ENCODE data around the gene SPDYE4.

Gene SPDYE4

DNA sequence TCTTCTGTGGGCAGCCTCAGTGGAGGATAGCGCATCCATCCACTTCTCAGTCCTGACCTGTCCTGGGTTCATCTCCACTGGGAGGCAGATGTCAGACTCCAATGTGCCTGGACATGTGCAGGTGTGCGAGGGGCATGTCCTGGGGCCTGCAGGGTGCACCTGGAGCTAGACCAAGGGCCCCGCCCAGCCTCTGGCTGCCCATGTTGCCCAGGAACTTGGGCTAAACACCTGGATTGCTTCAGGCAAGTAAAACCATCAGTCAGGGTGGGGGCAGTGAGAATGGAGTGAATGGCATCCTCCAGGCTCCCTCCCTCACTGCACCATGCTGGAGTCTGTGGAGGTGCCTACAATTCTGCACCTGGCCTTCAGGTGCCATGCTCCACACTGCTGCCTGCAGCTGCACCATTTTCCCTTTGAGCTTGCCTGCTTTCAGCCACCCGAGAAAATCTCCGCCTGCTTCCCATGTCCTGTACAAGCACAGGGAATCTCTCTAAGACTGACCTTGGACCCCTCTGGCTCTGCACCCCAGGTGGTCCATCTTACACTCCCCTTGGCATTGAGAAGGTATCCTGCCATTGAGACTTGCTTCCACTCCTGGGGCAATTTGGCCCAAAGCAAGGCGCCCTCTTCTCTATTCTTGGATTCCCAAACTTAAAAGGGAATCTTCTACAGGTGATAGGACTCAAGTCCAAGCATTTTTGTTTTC, 42.9 kb upstream of the SPDYE4 start:
- Histone ChIP-seq H3K4me3 (ENCODE audit: low read length) (no peak overlapping the region), H3K79me2 (ENCODE audit: control insufficient read depth, insufficient read depth, low read length) (no peaks in the 10 kb centered on the region), H3K36me3 (ENCODE audit: control insufficient read depth, insufficient read depth, low read length) (no peaks in the 10 kb centered on the region), H3K23ac (ENCODE audit: low read length) (no peak overlapping the region), H2BK15ac (replicated peaks; ENCODE audit: low read depth) (no peak overlapping the region), H3K4me2 (ENCODE audit: low read length) (no peak overlapping the region), H3K4ac (ENCODE audit: low read depth, low read length) (no peak overlapping the region), H2BK5ac (ENCODE audit: low read length) (no peak overlapping the region), H3K27me3 (ENCODE audit: insufficient read depth, low read length, poor library complexity) (no peaks in the 10 kb centered on the region), H4K8ac (ENCODE audit: low read depth, low read length) (no peak overlapping the region), H3K27ac (ENCODE audit: low read depth, low read length) (no peak overlapping the region), H3K9ac (ENCODE audit: low read length) (no peak overlapping the region), H2AK5ac (ENCODE audit: low read length) (no peak overlapping the region), H3K79me1 (ENCODE audit: low read length) (no peaks in the 10 kb centered on the region), H3K18ac (ENCODE audit: low read length) (no peak overlapping the region), H3K56ac (ENCODE audit: low read length) (no peak overlapping the region), H3K4me1 (ENCODE audit: control insufficient read depth, low read depth, low read length) (no peaks in the 10 kb centered on the region), H4K5ac (ENCODE audit: low read length) (no peak overlapping the region), H2BK120ac (ENCODE audit: low read depth, low read length) (no peak overlapping the region)
- DNase-seq, result no peak
- no CpG with 5 or more reads among the region's 6 CpGs for WGBS (ENCODE audit: extremely low coverage, insufficient coverage, low lambda C conversion rate)

- H2AK5ac ChIP-seq (ENCODE audit: low read length), result no peak overlapping the region
- H4K5ac ChIP-seq (ENCODE audit: low read length), result no peak overlapping the region
- H3K79me1 ChIP-seq (ENCODE audit: low read length), result no peaks in the 10 kb centered on the region
- H3K79me2 ChIP-seq (ENCODE audit: control insufficient read depth, insufficient read depth, low read length), result no peaks in the 10 kb centered on the region
- H2BK5ac ChIP-seq (ENCODE audit: low read length), result no peak overlapping the region
- no peak overlapping the region for H3K4ac ChIP-seq (ENCODE audit: low read depth, low read length)
- no peak overlapping the region for H3K23ac ChIP-seq (ENCODE audit: low read length)
- H3K4me3 ChIP-seq (ENCODE audit: low read length), result no peak overlapping the region
- H3K27ac ChIP-seq (ENCODE audit: low read depth, low read length), result no peak overlapping the region
- no peak overlapping the region for H2BK120ac ChIP-seq (ENCODE audit: low read depth, low read length)
- H2BK15ac ChIP-seq (replicated peaks; ENCODE audit: low read depth), result no peak overlapping the region
- no peaks in the 10 kb centered on the region for H3K27me3 ChIP-seq (ENCODE audit: insufficient read depth, low read length, poor library complexity)
- H3K4me1 ChIP-seq (ENCODE audit: control insufficient read depth, low read depth, low read length), result no peaks in the 10 kb centered on the region
- H4K8ac ChIP-seq (ENCODE audit: low read depth, low read length), result no peak overlapping the region
- H3K9ac ChIP-seq (ENCODE audit: low read length), result no peak overlapping the region
- no peak overlapping the region for H3K56ac ChIP-seq (ENCODE audit: low read length)
- WGBS (ENCODE audit: extremely low coverage, insufficient coverage, low lambda C conversion rate), result no CpG with 5 or more reads among the region's 2 CpGs
- DNase-seq, result no peak
- H3K36me3 ChIP-seq (ENCODE audit: control insufficient read depth, insufficient read depth, low read length), result no peaks in the 10 kb centered on the region
- no peak overlapping the region for H3K18ac ChIP-seq (ENCODE audit: low read length)
- no peak overlapping the region for H3K4me2 ChIP-seq (ENCODE audit: low read length)
These were observed 42.3 kb upstream of the SPDYE4 start for GRCh38 chr17:8800656-8801055.

GRCh38 chr17:8799570-8800212, 41.3 kb upstream of the SPDYE4 start:
- Histone ChIP-seq H2BK120ac (ENCODE audit: low read depth, low read length) (no peak overlapping the region), H3K4me3 (ENCODE audit: low read length) (no peak overlapping the region)

GRCh38 chr17:8798846-8799569, 40.7 kb upstream of the SPDYE4 start, which contains the start of gene MFSD6L:
Gene MFSD6L (minus strand): TSS chr17:8799365. CDS start chr17:8799120, 245 bp downstream.
- Histone ChIP-seq H4K8ac (ENCODE audit: low read depth, low read length) (no peak within 1 kb of the TSS), H3K79me2 (ENCODE audit: control insufficient read depth, insufficient read depth, low read length) (no peaks in the 10 kb centered on the region), H2BK120ac (ENCODE audit: low read depth, low read length) (no peak within 1 kb of the TSS), H3K27ac (ENCODE audit: low read depth, low read length) (no peak within 1 kb of the TSS), H3K56ac (ENCODE audit: low read length) (no peak within 1 kb of the TSS), H2BK5ac (ENCODE audit: low read length) (no peak within 1 kb of the TSS), H3K23ac (ENCODE audit: low read length) (no peak within 1 kb of the TSS), H3K79me1 (ENCODE audit: low read length) (no peaks in the 10 kb centered on the region), H3K4me1 (ENCODE audit: control insufficient read depth, low read depth, low read length) (no peaks in the 10 kb centered on the region), H3K36me3 (ENCODE audit: control insufficient read depth, insufficient read depth, low read length) (no peaks in the 10 kb centered on the region), H3K9ac (ENCODE audit: low read length) (no peak within 1 kb of the TSS), H2BK15ac (replicated peaks; ENCODE audit: low read depth) (no peak within 1 kb of the TSS), H3K4me2 (ENCODE audit: low read length) (peak within 1 kb of the TSS; percentile 42), H3K18ac (ENCODE audit: low read length) (no peak within 1 kb of the TSS), H3K4me3 (ENCODE audit: low read length) (no peak within 1 kb of the TSS), H3K4ac (ENCODE audit: low read depth, low read length) (no peak within 1 kb of the TSS), H3K27me3 (ENCODE audit: insufficient read depth, low read length, poor library complexity) (no peaks in the 10 kb centered on the region), H4K5ac (ENCODE audit: low read length) (no peak within 1 kb of the TSS), H2AK5ac (ENCODE audit: low read length) (no peak within 1 kb of the TSS)
- DNase-seq, result peak; percentile 76
- no CpG with 5 or more reads among the region's 62 CpGs for WGBS (ENCODE audit: extremely low coverage, insufficient coverage, low lambda C conversion rate)

More at GRCh38 chr17:8799570-8800212, 41.3 kb upstream of the SPDYE4 start:
- no peak overlapping the region for H3K23ac ChIP-seq (ENCODE audit: low read length)
- no peaks in the 10 kb centered on the region for H3K79me1 ChIP-seq (ENCODE audit: low read length)
- no peak overlapping the region for H3K9ac ChIP-seq (ENCODE audit: low read length)
- H3K4ac ChIP-seq (ENCODE audit: low read depth, low read length), result no peak overlapping the region
- no peak overlapping the region for H3K56ac ChIP-seq (ENCODE audit: low read length)
- H3K27ac ChIP-seq (ENCODE audit: low read depth, low read length), result no peak overlapping the region
- WGBS (ENCODE audit: extremely low coverage, insufficient coverage, low lambda C conversion rate), result no CpG with 5 or more reads among the region's 15 CpGs
- H3K27me3 ChIP-seq (ENCODE audit: insufficient read depth, low read length, poor library complexity), result no peaks in the 10 kb centered on the region
- H4K8ac ChIP-seq (ENCODE audit: low read depth, low read length), result no peak overlapping the region
- no peak overlapping the region for H2BK5ac ChIP-seq (ENCODE audit: low read length)
- DNase-seq, result no peak
- H3K36me3 ChIP-seq (ENCODE audit: control insufficient read depth, insufficient read depth, low read length), result no peaks in the 10 kb centered on the region
- H2BK15ac ChIP-seq (replicated peaks; ENCODE audit: low read depth), result no peak overlapping the region
- no peak overlapping the region for H3K4me2 ChIP-seq (ENCODE audit: low read length)
- no peak overlapping the region for H2AK5ac ChIP-seq (ENCODE audit: low read length)
- H3K79me2 ChIP-seq (ENCODE audit: control insufficient read depth, insufficient read depth, low read length), result no peaks in the 10 kb centered on the region
- no peak overlapping the region for H4K5ac ChIP-seq (ENCODE audit: low read length)
- H3K18ac ChIP-seq (ENCODE audit: low read length), result no peak overlapping the region
- H3K4me1 ChIP-seq (ENCODE audit: control insufficient read depth, low read depth, low read length), result no peaks in the 10 kb centered on the region

DNA sequence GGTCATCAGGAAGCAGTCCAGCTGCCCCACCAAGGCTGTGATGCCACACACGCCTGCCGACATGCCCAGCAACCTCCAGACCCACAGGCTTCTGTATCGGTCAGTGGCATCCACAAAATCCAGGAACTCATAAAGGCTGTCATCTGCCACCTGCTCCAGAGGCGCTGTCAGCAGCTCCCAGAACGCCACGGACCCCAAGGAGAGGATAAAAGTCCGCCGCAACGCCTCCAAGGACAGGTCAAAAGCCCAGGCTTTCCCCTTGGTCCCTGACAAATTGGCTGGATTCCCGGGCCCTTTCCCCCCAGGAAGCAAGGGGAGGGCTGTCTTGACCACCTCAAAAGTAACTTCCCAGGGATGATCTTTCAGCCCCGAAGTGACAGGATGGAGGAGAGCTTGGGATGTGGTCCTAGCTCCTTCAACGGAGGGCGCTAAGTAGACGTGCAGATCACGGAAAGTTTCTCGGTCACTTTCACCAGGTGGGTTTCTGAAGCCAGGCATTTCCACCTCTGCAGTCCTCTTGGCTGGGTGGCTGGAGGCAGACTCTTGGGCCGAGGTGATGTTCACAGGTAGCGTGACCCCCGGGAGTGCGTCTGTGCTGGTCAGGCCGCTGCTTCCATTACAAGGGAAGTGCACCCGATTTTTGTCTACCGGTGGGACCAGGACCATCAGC, 40.0 kb upstream of the SPDYE4 start:
- Histone ChIP-seq H4K8ac (ENCODE audit: low read depth, low read length) (no peak overlapping the region), H3K27me3 (ENCODE audit: insufficient read depth, low read length, poor library complexity) (no peaks in the 10 kb centered on the region), H3K27ac (ENCODE audit: low read depth, low read length) (no peak overlapping the region), H4K5ac (ENCODE audit: low read length) (no peak overlapping the region), H3K79me1 (ENCODE audit: low read length) (no peaks in the 10 kb centered on the region), H3K36me3 (ENCODE audit: control insufficient read depth, insufficient read depth, low read length) (no peaks in the 10 kb centered on the region), H3K56ac (ENCODE audit: low read length) (no peak overlapping the region), H3K9ac (ENCODE audit: low read length) (no peak overlapping the region), H2BK5ac (ENCODE audit: low read length) (no peak overlapping the region), H2BK15ac (replicated peaks; ENCODE audit: low read depth) (no peak overlapping the region), H3K4me3 (ENCODE audit: low read length) (no peak overlapping the region), H3K18ac (ENCODE audit: low read length) (no peak overlapping the region), H3K4me2 (ENCODE audit: low read length) (no peak overlapping the region), H2AK5ac (ENCODE audit: low read length) (no peak overlapping the region), H2BK120ac (ENCODE audit: low read depth, low read length) (no peak overlapping the region), H3K4me1 (ENCODE audit: control insufficient read depth, low read depth, low read length) (no peaks in the 10 kb centered on the region), H3K23ac (ENCODE audit: low read length) (no peak overlapping the region), H3K79me2 (ENCODE audit: control insufficient read depth, insufficient read depth, low read length) (no peaks in the 10 kb centered on the region), H3K4ac (ENCODE audit: low read depth, low read length) (no peak overlapping the region)
- DNase-seq, result peak; percentile 31
- no CpG with 5 or more reads among the region's 23 CpGs for WGBS (ENCODE audit: extremely low coverage, insufficient coverage, low lambda C conversion rate)
